BE2C (cell line): ENCODE data around the gene DIS3L2.
A peak's percentile ranks its signal among the peaks of the same experiment; 100 is the strongest.
"Not testable (repeated sequence)": the region's sequence is repeated elsewhere in the genome, so short reads cannot be mapped to it uniquely, and the experiment has no call there.

Source experiments
- DNase-seq: peaks from one replicate; pipeline ENCODE4 v3.0.0-alpha.2; 2020
- H3K27me3 ChIP-seq: fragments of 250-450 bp; sonication (Bioruptor Pico); 2 replicates; pipeline ENCODE4 v1.5.1; 2020; ENCODE audit warnings: mild to moderate bottlenecking
- H3K36me3 ChIP-seq: fragments of 250-450 bp; sonication (Bioruptor Pico); 2 replicates; pipeline ENCODE4 v1.5.1; 2020; ENCODE audit warnings: mild to moderate bottlenecking
- H3K4me1 ChIP-seq: fragments of 250-450 bp; sonication (Bioruptor Pico); 2 replicates; pipeline ENCODE4 v1.5.1; 2020
- H3K4me3 ChIP-seq: 2 replicates; pipeline ENCODE4 v1.5.1; 2011; ENCODE audit warnings: low read depth, low read length
- H3K9me3 ChIP-seq: fragments of 250-450 bp; sonication (Bioruptor Pico); 2 replicates; pipeline ENCODE4 v1.5.1; 2020
- TF ChIP-seq, protein P1 (sequence below): IDR thresholded peaks from 2 replicates; pipeline ENCODE4 v1.5.1; 2012; ENCODE audit warnings: mild to moderate bottlenecking, low read depth, low read length

The DIS3L2 gene

DNA sequence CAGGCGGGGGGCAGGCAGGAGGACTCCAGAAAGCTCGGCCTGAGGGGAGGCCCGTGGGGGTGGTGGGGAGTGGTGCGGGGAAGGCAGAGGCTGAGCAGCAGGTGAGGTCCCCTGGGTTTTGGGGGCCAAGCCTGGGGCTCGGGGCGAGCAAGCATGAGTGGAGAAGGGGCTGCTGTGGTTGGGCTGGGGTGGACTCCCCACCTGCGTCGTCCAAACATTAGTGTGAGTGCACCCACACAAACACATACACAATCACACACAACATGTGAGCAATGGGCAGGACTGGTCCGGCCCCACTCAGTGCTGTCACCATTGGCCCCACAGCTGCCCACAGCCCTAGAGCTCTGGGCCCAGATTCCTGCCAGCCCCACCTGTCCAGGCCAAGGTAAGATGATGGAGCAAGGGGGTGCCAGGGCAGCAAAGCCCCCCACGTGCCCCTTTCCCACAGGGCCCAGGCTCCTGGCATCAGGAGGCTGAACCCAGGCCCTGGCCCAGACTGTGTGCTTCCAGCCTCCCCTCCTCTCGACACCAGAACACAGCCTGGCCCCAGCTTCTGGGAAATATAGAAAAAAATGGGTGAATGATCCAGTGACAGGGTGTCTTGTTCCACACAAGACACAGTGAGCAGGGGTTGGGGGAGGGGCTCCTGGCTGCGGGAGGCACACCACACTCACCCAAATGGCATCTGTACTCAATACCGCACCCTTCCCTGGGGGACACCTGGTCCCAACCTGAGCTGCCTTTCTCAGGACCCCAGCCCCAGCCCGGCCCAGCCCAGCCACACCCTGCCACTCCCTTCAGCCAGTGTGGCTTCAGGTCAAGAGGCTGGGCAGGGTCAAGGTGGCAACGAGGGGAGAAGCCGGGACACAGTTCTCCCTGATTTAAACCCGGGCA, 416.6 kb downstream of the DIS3L2 start:
- Histone ChIP-seq H3K4me1 (no peaks in the 10 kb centered on the region), H3K36me3 (no peaks in the 10 kb centered on the region), H3K27me3 (peaks cover 17% of the 10 kb centered on the region), H3K4me3 (no peak overlapping the region), H3K9me3 (no peaks in the 10 kb centered on the region)
- TF ChIP-seq, protein P1, sequence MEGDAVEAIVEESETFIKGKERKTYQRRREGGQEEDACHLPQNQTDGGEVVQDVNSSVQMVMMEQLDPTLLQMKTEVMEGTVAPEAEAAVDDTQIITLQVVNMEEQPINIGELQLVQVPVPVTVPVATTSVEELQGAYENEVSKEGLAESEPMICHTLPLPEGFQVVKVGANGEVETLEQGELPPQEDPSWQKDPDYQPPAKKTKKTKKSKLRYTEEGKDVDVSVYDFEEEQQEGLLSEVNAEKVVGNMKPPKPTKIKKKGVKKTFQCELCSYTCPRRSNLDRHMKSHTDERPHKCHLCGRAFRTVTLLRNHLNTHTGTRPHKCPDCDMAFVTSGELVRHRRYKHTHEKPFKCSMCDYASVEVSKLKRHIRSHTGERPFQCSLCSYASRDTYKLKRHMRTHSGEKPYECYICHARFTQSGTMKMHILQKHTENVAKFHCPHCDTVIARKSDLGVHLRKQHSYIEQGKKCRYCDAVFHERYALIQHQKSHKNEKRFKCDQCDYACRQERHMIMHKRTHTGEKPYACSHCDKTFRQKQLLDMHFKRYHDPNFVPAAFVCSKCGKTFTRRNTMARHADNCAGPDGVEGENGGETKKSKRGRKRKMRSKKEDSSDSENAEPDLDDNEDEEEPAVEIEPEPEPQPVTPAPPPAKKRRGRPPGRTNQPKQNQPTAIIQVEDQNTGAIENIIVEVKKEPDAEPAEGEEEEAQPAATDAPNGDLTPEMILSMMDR = no peak
- peak; percentile 10 for DNase-seq

- H3K36me3 ChIP-seq, H3K4me3 ChIP-seq, H3K9me3 ChIP-seq, DNase-seq, H3K4me1 ChIP-seq: not testable (repeated sequence)
- peaks cover 24% of the 10 kb centered on the region for H3K27me3 ChIP-seq
Observed at GRCh38 chr2:232378735-232379151, 417.2 kb downstream of the DIS3L2 start, which contains the start of gene ALPP. Gene ALPP (plus strand): TSS chr2:232378751. CDS start chr2:232378803, 52 bp downstream.

DNA sequence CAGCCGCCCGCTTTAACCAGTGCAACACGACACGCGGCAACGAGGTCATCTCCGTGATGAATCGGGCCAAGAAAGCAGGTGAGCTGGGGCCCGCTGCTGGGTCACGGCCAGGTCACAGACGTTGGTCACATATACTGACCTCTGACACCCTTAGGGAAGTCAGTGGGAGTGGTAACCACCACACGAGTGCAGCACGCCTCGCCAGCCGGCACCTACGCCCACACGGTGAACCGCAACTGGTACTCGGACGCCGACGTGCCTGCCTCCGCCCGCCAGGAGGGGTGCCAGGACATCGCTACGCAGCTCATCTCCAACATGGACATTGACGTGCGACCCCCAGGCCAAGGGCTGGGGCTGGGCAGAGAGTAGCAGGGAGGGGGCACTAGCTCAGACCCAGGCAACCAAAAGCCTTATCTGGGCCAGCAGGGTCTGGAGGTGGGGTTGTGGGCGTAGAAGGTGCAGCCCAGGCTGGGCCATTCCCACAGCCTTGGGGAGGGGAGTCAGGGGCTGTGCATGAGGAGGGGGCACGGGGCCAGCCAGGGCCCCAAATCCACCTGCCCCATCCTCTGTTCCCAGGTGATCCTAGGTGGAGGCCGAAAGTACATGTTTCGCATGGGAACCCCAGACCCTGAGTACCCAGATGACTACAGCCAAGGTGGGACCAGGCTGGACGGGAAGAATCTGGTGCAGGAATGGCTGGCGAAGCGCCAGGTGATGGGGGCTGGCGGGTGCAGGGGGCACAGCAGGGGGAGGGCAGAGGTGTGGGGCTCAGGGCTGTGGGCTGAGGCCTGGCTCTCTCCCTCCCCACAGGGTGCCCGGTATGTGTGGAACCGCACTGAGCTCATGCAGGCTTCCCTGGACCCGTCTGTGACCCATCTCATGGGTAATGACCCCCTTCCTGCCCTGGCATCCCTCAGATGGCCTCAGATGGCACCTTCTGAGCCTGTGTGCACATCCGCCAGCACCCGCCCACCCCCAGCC, 418.4 kb downstream of the DIS3L2 start:
- H3K4me3 ChIP-seq, DNase-seq, H3K4me1 ChIP-seq, H3K36me3 ChIP-seq, H3K9me3 ChIP-seq: not testable (repeated sequence)
- peaks cover 36% of the 10 kb centered on the region for H3K27me3 ChIP-seq

DNA sequence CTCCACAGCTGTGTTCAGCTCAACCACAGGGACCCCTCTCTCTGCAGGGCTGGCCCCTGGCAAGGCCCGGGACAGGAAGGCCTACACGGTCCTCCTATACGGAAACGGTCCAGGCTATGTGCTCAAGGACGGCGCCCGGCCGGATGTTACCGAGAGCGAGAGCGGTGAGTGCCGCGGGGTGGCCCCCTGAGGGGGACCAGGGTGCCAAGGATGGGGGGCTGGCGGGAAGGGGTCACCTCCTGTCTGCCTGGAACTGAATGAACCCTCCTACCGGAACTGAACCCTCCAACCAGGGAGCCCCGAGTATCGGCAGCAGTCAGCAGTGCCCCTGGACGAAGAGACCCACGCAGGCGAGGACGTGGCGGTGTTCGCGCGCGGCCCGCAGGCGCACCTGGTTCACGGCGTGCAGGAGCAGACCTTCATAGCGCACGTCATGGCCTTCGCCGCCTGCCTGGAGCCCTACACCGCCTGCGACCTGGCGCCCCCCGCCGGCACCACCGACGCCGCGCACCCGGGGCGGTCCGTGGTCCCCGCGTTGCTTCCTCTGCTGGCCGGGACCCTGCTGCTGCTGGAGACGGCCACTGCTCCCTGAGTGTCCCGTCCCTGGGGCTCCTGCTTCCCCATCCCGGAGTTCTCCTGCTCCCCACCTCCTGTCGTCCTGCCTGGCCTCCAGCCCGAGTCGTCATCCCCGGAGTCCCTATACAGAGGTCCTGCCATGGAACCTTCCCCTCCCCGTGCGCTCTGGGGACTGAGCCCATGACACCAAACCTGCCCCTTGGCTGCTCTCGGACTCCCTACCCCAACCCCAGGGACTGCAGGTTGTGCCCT, 419.9 kb downstream of the DIS3L2 start:
- H3K9me3 ChIP-seq, H3K36me3 ChIP-seq, H3K4me1 ChIP-seq, H3K4me3 ChIP-seq: not testable (repeated sequence)
- peaks cover 51% of the 10 kb centered on the region for H3K27me3 ChIP-seq
- peak; percentile 43 for DNase-seq

- H3K36me3 ChIP-seq = no peaks in the 10 kb centered on the region
- H3K27me3 ChIP-seq = peaks cover 62% of the 10 kb centered on the region
- TF ChIP-seq, protein P1 = no peak
- H3K4me3 ChIP-seq = no peak overlapping the region
- no peaks in the 10 kb centered on the region for H3K4me1 ChIP-seq
- DNase-seq = no peak
- H3K9me3 ChIP-seq = no peaks in the 10 kb centered on the region
Observed at GRCh38 chr2:232382331-232383225, 421.1 kb downstream of the DIS3L2 start.

DNA sequence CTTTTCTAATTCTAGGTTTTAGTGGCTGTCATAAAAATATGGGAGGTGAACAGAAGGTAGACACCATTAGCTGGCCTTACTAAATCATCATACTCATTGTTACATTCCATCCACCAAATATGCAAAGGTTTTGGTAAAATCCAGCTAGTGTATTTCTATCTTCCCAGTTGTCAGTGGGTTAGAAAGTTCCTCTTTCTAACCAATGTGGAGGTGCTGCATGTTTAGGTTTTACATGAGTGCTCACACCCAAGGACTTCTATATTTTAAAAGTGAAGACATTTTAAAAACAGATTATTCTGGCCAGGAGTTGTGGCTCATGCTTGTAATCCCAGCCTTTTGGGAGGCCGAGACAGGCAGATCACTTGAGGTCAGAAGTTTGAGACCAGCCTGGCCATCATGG, 423.0 kb downstream of the DIS3L2 start:
- peaks cover 81% of the 10 kb centered on the region for H3K27me3 ChIP-seq
- TF ChIP-seq, protein P1 = no peak
- H3K9me3 ChIP-seq = no peaks in the 10 kb centered on the region
- H3K4me1 ChIP-seq = no peaks in the 10 kb centered on the region
- no peak for DNase-seq
- no peak overlapping the region for H3K4me3 ChIP-seq
- no peaks in the 10 kb centered on the region for H3K36me3 ChIP-seq

DNA sequence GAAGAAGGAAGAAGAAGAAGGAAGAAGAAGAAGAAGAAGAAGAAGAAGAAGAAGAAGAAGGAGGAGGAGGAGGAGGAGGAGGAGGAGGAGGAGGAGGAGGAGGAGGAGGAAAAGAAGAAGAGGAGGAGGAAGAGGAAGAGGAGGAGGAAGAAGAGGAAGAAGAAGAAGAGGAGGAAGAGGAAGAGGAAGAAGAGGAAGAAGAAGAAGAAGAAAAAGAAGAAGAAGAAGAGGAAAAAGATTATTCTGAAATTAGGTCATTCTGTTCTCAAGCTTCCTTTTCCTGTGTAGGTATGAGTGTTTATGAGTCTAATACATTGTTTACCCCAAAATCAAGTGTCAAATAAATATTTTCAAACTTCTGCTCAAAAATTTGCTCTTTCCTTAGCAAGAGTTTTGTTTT, 423.5 kb downstream of the DIS3L2 start:
- not testable (repeated sequence) for H3K9me3 ChIP-seq, H3K4me1 ChIP-seq, H3K4me3 ChIP-seq, H3K36me3 ChIP-seq, DNase-seq
- peaks cover 87% of the 10 kb centered on the region for H3K27me3 ChIP-seq
